SK-N-SH treated with all-trans-retinoic acid at 6 μM for 48 hours (cell line): ENCODE results near the gene SCD5.

ENCODE experiments used
- ATAC-seq: fragments of 200-7000 bp; cut with Tn5 transposase; 3 replicates; pipeline ENCODE4 v1.9.1; 2020; ENCODE audit warnings: mild to moderate bottlenecking, moderate library complexity
- ARNTL ChIP-seq: fragments of 450-650 bp; formaldehyde crosslinking; IDR thresholded peaks from 2 replicates; pipeline ENCODE4 v1.5.0; 2020; ENCODE audit warnings: low read depth, mild to moderate bottlenecking, moderate library complexity, borderline replicate concordance
- CSDC2 ChIP-seq: fragments of 250-450 bp; sonication (Bioruptor Pico); IDR thresholded peaks from 2 replicates; pipeline ENCODE4 v1.5.0; 2020; ENCODE audit warnings: mild to moderate bottlenecking, moderate library complexity
- GLIS3 ChIP-seq: fragments of 250-450 bp; sonication (Bioruptor Pico); IDR thresholded peaks from 2 replicates; pipeline ENCODE4 v1.5.0; 2020; ENCODE audit warnings: mild to moderate bottlenecking, moderate library complexity
- ISL1 ChIP-seq: fragments of 250-450 bp; sonication (Bioruptor Pico); IDR thresholded peaks from 2 replicates; pipeline ENCODE4 v2.1.2; 2022; ENCODE audit warnings: mild to moderate bottlenecking, moderate library complexity
- PPARA ChIP-seq: fragments of 250-450 bp; sonication (Bioruptor Pico); IDR thresholded peaks from 2 replicates; pipeline ENCODE4 v1.5.0; 2020; ENCODE audit warnings: mild to moderate bottlenecking, borderline replicate concordance
- RARB ChIP-seq: fragments of 250-450 bp; sonication (Bioruptor Pico); IDR thresholded peaks from 2 replicates; pipeline ENCODE4 v1.8.0; 2021; ENCODE audit warnings: mild to moderate bottlenecking, moderate library complexity
- SNAI2 ChIP-seq: fragments of 250-450 bp; sonication (Bioruptor Pico); IDR thresholded peaks from 2 replicates; pipeline ENCODE4 v1.5.0; 2020; ENCODE audit warnings: mild to moderate bottlenecking, moderate library complexity
- TOX ChIP-seq: fragments of 250-450 bp; sonication (Bioruptor Pico); IDR thresholded peaks from 2 replicates; pipeline ENCODE4 v1.8.0; 2021; ENCODE audit warnings: mild to moderate bottlenecking, moderate library complexity, borderline replicate concordance
- ZC3H10 ChIP-seq: fragments of 250-450 bp; sonication (Bioruptor Pico); IDR thresholded peaks from 2 replicates; pipeline ENCODE4 v1.5.1; 2021; ENCODE audit warnings: mild to moderate bottlenecking, moderate library complexity
- ZFP3 ChIP-seq: fragments of 250-450 bp; sonication (Bioruptor Pico); IDR thresholded peaks from 2 replicates; pipeline ENCODE4 v1.5.0; 2020; ENCODE audit warnings: mild to moderate bottlenecking, moderate library complexity
- ZFP30 ChIP-seq: fragments of 450-650 bp; formaldehyde crosslinking; IDR thresholded peaks from 2 replicates; pipeline ENCODE4 v1.5.0; 2022; ENCODE audit warnings: mild to moderate bottlenecking, moderate library complexity
- ZNF70 ChIP-seq: fragments of 450-650 bp; formaldehyde crosslinking; IDR thresholded peaks from 2 replicates; pipeline ENCODE4 v1.5.0; 2020; ENCODE audit warnings: mild to moderate bottlenecking, moderate library complexity
- ZNF8 ChIP-seq: fragments of 450-650 bp; formaldehyde crosslinking; IDR thresholded peaks from 2 replicates; pipeline ENCODE4 v1.5.0; 2020; ENCODE audit warnings: mild to moderate bottlenecking, moderate library complexity
- TF ChIP-seq, protein P1 (sequence below): fragments of 250-450 bp; sonication (Bioruptor Pico); IDR thresholded peaks from 2 replicates; pipeline ENCODE4 v1.8.0; 2021; ENCODE audit warnings: low read depth, mild to moderate bottlenecking, moderate library complexity, borderline replicate concordance
- TF ChIP-seq, protein P2 (sequence below): fragments of 250-450 bp; sonication (Bioruptor Pico); IDR thresholded peaks from 2 replicates; pipeline ENCODE4 v1.5.1; 2020; ENCODE audit warnings: low read depth, mild to moderate bottlenecking, moderate library complexity
- TF ChIP-seq, protein P3 (sequence below): fragments of 250-450 bp; sonication (Bioruptor Pico); IDR thresholded peaks from 2 replicates; pipeline ENCODE4 v1.5.1; 2021; ENCODE audit warnings: mild to moderate bottlenecking, moderate library complexity
- TF ChIP-seq, protein P4 (sequence below): fragments of 250-450 bp; sonication (Bioruptor Pico); IDR thresholded peaks from 2 replicates; pipeline ENCODE4 v1.5.0; 2020; ENCODE audit warnings: mild to moderate bottlenecking, moderate library complexity
- TF ChIP-seq, protein P5 (sequence below): fragments of 250-450 bp; sonication (Bioruptor Pico); IDR thresholded peaks from 2 replicates; pipeline ENCODE4 v1.8.0; 2020; ENCODE audit warnings: mild to moderate bottlenecking, moderate library complexity, borderline replicate concordance

The SCD5 gene

DNA sequence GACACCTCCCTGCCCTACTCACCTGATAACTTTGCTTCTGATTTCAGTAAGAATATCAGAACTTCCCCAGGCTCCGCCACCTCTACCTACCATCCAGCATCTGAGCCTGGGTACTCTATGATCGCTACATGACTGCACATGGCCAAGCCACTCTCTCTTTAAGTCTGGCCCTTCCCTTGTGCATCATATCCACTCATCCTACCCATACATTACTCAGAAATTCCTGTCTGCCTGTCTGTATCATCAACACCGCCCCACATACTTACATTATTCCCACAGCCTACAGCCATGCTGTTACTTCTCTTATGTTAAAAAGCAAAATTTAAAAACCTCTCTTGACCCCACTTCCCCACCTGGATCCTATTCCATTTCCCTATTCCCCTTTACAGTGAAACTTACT lies 84.7 kb downstream of the SCD5 start:
- TF ChIP-seq RARB: no peak
- no peak for TF ChIP-seq ZFP3
- TF ChIP-seq ZNF70 (CRISPR knock-in tag): no peak
- TF ChIP-seq, protein P1, sequence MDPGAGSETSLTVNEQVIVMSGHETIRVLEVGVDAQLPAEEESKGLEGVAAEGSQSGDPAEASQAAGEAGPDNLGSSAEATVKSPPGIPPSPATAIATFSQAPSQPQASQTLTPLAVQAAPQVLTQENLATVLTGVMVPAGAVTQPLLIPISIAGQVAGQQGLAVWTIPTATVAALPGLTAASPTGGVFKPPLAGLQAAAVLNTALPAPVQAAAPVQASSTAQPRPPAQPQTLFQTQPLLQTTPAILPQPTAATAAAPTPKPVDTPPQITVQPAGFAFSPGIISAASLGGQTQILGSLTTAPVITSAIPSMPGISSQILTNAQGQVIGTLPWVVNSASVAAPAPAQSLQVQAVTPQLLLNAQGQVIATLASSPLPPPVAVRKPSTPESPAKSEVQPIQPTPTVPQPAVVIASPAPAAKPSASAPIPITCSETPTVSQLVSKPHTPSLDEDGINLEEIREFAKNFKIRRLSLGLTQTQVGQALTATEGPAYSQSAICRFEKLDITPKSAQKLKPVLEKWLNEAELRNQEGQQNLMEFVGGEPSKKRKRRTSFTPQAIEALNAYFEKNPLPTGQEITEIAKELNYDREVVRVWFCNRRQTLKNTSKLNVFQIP: no peak
- TF ChIP-seq, protein P2, sequence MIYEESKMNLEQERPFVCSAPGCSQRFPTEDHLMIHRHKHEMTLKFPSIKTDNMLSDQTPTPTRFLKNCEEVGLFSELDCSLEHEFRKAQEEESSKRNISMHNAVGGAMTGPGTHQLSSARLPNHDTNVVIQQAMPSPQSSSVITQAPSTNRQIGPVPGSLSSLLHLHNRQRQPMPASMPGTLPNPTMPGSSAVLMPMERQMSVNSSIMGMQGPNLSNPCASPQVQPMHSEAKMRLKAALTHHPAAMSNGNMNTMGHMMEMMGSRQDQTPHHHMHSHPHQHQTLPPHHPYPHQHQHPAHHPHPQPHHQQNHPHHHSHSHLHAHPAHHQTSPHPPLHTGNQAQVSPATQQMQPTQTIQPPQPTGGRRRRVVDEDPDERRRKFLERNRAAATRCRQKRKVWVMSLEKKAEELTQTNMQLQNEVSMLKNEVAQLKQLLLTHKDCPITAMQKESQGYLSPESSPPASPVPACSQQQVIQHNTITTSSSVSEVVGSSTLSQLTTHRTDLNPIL (CRISPR knock-in tag): no peak
- TF ChIP-seq TOX (CRISPR knock-in tag): no peak
- TF ChIP-seq, protein P3, sequence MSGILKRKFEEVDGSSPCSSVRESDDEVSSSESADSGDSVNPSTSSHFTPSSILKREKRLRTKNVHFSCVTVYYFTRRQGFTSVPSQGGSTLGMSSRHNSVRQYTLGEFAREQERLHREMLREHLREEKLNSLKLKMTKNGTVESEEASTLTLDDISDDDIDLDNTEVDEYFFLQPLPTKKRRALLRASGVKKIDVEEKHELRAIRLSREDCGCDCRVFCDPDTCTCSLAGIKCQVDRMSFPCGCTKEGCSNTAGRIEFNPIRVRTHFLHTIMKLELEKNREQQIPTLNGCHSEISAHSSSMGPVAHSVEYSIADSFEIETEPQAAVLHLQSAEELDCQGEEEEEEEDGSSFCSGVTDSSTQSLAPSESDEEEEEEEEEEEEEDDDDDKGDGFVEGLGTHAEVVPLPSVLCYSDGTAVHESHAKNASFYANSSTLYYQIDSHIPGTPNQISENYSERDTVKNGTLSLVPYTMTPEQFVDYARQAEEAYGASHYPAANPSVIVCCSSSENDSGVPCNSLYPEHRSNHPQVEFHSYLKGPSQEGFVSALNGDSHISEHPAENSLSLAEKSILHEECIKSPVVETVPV: no peak
- no peak for TF ChIP-seq CSDC2 (CRISPR knock-in tag)
- no peak for TF ChIP-seq ISL1
- TF ChIP-seq ARNTL: no peak
- TF ChIP-seq PPARA (CRISPR knock-in tag): no peak
- no peak for ATAC-seq

DNA sequence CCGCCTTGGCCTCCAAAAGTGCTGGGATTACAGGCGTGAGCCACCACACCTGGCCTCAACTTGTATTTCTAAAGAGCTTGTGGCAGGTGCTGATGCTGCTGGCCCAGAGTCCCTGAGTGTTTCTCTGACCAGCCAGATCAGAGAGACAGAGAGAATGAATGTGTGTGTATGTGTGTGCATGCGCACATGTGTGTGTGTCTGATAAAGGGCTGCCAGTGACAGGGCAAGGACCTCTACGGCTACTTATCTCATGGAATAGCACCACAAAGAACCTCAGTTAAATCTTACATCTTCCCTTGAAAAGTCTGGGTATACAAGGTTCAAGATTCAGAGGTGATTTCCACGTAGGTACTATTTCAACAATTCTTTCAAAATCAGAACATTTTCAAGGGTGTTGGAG lies 86.0 kb downstream of the SCD5 start:
- no peak for ATAC-seq
- no peak for TF ChIP-seq ZNF8 (CRISPR knock-in tag)
- TF ChIP-seq, protein P1: no peak
- no peak for TF ChIP-seq SNAI2 (CRISPR knock-in tag)
- TF ChIP-seq ZFP30 (CRISPR knock-in tag): no peak
- TF ChIP-seq ISL1: no peak
- no peak for TF ChIP-seq RARB
- TF ChIP-seq ARNTL: no peak
- no peak for TF ChIP-seq ZC3H10 (CRISPR knock-in tag)
- no peak for TF ChIP-seq ZFP3
- TF ChIP-seq, protein P4, sequence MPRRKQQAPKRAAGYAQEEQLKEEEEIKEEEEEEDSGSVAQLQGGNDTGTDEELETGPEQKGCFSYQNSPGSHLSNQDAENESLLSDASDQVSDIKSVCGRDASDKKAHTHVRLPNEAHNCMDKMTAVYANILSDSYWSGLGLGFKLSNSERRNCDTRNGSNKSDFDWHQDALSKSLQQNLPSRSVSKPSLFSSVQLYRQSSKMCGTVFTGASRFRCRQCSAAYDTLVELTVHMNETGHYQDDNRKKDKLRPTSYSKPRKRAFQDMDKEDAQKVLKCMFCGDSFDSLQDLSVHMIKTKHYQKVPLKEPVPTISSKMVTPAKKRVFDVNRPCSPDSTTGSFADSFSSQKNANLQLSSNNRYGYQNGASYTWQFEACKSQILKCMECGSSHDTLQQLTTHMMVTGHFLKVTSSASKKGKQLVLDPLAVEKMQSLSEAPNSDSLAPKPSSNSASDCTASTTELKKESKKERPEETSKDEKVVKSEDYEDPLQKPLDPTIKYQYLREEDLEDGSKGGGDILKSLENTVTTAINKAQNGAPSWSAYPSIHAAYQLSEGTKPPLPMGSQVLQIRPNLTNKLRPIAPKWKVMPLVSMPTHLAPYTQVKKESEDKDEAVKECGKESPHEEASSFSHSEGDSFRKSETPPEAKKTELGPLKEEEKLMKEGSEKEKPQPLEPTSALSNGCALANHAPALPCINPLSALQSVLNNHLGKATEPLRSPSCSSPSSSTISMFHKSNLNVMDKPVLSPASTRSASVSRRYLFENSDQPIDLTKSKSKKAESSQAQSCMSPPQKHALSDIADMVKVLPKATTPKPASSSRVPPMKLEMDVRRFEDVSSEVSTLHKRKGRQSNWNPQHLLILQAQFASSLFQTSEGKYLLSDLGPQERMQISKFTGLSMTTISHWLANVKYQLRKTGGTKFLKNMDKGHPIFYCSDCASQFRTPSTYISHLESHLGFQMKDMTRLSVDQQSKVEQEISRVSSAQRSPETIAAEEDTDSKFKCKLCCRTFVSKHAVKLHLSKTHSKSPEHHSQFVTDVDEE (CRISPR knock-in tag): no peak
- TF ChIP-seq, protein P5, sequence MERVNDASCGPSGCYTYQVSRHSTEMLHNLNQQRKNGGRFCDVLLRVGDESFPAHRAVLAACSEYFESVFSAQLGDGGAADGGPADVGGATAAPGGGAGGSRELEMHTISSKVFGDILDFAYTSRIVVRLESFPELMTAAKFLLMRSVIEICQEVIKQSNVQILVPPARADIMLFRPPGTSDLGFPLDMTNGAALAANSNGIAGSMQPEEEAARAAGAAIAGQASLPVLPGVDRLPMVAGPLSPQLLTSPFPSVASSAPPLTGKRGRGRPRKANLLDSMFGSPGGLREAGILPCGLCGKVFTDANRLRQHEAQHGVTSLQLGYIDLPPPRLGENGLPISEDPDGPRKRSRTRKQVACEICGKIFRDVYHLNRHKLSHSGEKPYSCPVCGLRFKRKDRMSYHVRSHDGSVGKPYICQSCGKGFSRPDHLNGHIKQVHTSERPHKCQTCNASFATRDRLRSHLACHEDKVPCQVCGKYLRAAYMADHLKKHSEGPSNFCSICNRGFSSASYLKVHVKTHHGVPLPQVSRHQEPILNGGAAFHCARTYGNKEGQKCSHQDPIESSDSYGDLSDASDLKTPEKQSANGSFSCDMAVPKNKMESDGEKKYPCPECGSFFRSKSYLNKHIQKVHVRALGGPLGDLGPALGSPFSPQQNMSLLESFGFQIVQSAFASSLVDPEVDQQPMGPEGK (CRISPR knock-in tag): no peak
- no peak for TF ChIP-seq GLIS3 (CRISPR knock-in tag)

DNA sequence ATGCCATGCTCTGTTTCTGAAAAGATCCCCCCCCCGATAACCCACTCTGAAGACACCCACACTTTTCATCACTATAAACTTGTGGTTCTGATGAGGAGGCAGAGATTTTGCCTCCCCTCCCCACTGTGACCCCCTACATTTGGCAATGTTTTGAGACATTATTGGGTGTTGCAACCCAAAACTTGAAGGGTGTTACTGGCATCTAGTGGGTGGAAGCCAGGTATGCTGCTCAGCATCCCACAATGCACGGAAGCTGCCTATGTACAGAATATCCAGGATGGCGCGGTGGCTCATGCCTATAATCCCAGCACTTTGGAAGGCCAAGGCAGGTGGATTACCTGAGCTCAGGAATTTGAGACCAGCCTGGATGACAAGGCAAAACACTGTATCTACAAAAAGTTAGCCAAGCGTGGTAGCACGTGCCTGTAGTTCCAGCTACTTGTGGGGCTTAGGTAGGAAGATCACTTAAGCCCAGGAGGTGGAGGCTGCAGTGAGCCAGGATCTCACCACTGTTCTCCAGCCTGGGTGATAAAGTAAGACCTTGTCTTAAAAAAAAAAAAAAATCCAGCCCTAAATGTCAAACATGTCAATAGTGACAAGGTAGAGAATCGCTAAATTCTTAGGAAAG lies 87.3 kb downstream of the SCD5 start:
- ATAC-seq: no peak
- TF ChIP-seq ZNF70 (CRISPR knock-in tag): no peak
- TF ChIP-seq GLIS3 (CRISPR knock-in tag): no peak
- TF ChIP-seq, protein P3: no peak
- TF ChIP-seq ISL1: no peak
